Stomach (tissue), 9 donors: ENCODE results near the gene NPAT. TPM values are rescaled to one million over a fixed set of nuclear protein-coding genes. Genes with fewer than 3 reads are reported as not detected.
"Not testable (repeated sequence)": the region's sequence is repeated elsewhere in the genome, so short reads cannot be mapped to it uniquely, and the experiment has no call there.

Source experiments
- DNase-seq, 2 donors: peaks; one replicate each; pipeline versions ENCODE4 v3.0.0 to v3.0.0-alpha.2; 2013 to 2019
- H3K27ac ChIP-seq, 5 donors: fragments of 200-600 bp in 4 of 5; sonication (generic) in 4 of 5; one replicate each; pipeline ENCODE4 v1.5.1; 2013 to 2019; ENCODE audit warnings: mild to moderate bottlenecking in 1 of 5, moderate library complexity in 1 of 5
- H3K27me3 ChIP-seq, 3 donors: fragments of 200-600 bp; sonication (generic); one replicate each; pipeline ENCODE4 v1.5.1; 2017 to 2019; ENCODE audit warnings: mixed run types in 1 of 3
- H3K36me3 ChIP-seq, 4 donors: fragments of 200-600 bp; sonication (generic); 1 replicate in 3 of 4; 2 replicates in 1 of 4; pipeline ENCODE4 v1.5.1; 2016 to 2019
- H3K4me1 ChIP-seq, 4 donors: fragments of 200-600 bp; sonication (generic); one replicate each; pipeline ENCODE4 v1.5.1; 2016 to 2019
- H3K4me3 ChIP-seq, 4 donors: fragments of 200-600 bp; sonication (generic) in 3 of 4; one replicate each; pipeline ENCODE4 v1.5.1; 2016 to 2019; ENCODE audit warnings: mild to moderate bottlenecking in 1 of 4
- H3K9me3 ChIP-seq, 4 donors: fragments of 200-600 bp; sonication (generic); one replicate each; pipeline ENCODE4 v1.5.1; 2016 to 2019
- CTCF ChIP-seq, 7 experiments: fragments of 450-650 bp in 4 of 7; fragments of 200-600 bp in 3 of 7; sonication (generic) in 3 of 7; IDR thresholded peaks; one replicate each; pipeline ENCODE4 v1.5.1; 2016 to 2019; ENCODE audit warnings: antibody characterized with exemption in 7 of 7, control low read depth in 2 of 7, mild to moderate bottlenecking in 1 of 7
- EP300 ChIP-seq: sonication (generic); formaldehyde crosslinking; IDR thresholded peaks from one replicate; pipeline ENCODE4 v1.6.1; 2017; ENCODE audit warnings: antibody characterized with exemption
- POLR2A ChIP-seq, 4 donors: fragments of 450-650 bp; IDR thresholded peaks; one replicate each; pipeline ENCODE4 v1.6.1; 2016; ENCODE audit warnings: antibody characterized with exemption in 4 of 4, control low read depth in 2 of 4, mild to moderate bottlenecking in 1 of 4, moderate library complexity in 1 of 4
- POLR2AphosphoS5 ChIP-seq, 3 donors: sonication (generic); formaldehyde crosslinking; IDR thresholded peaks; one replicate each; pipeline ENCODE4 v1.6.1; 2016; ENCODE audit warnings: antibody characterized with exemption in 3 of 3
- WGBS, 5 donors: extraction: QIAGEN DNeasy Blood & Tissue Kit in 3 of 5; methylation state at CpG; one replicate each; pipeline versions ENCODE4 v1.1.5 to v1.1.7; 2013 to 2018; 5-methylcytosine and 5-hydroxymethylcytosine counted together
- intact Hi-C: fragments of 100-400 bp; cut with DNase I; formaldehyde crosslinking; loops from one replicate; pipeline ENCODE4 v1.15.1; 2023; ENCODE audit warnings: low total_unique reads
- polyA plus RNA-seq, 3 donors: library from polyadenylated mRNA; stranded (reverse); fragments of 200-250 nt; gene quantifications; one replicate each; pipeline ENCODE4 v1.2.3, GENCODE V29; 2013
- total RNA-seq, 5 donors: library from RNA; depleted of rRNA; stranded (reverse); fragments of >200 nt; gene quantifications; one replicate each; pipeline versions ENCODE4 v1.1.0 to v1.2.3, GENCODE V29; 2014 to 2016
- donor health status: healthy with polysubstance abuse.
- donor health status: Bipolar disorder and iron deficiency.
- donor health status: healthy.

Gene NPAT
- total and polyA plus RNA-seq, 8 donors = 2.1 to 36.6 (median 9.3) TPM

DNA sequence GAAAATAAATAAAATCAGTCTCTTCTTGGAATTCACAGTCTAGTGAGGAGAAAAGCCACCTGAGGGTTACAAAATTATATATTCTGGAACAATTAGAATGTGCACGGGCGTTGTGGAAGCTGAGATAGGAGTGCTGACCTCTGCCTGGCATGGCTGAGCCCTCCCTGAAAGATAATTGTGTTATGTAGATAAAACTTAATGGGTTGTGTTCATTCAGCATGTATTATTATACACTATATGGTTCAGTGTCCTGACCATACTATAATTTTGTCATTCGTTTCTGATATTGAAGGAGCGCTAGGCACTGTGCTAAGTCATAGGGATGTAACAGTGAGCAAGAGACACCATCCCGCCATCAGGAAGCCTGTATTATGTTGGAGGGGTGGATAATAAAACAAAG, 97.3 kb downstream of the NPAT start:
- no peak for DNase-seq
- WGBS, 5 donors = 71 to 82% (median 73%) methylated on average over 5 of the region's 5 CpGs
- no peaks in the 10 kb centered on the region for H3K9me3 ChIP-seq
- peaks cover 21 to 61% (median 41%) of the 10 kb centered on the region in 4 donors for H3K4me1 ChIP-seq
- H3K27me3 ChIP-seq = no peaks in the 10 kb centered on the region
- TF ChIP-seq POLR2AphosphoS5 (IDR thresholded peaks at IDR 0.05) (no peak), CTCF (IDR thresholded peaks at IDR 0.05) (no peak), EP300 (no peak), POLR2A (IDR thresholded peaks at IDR 0.05) (no peak)
- no peak overlapping the region for H3K27ac ChIP-seq
- intact Hi-C loops = no loop called here
- no peak overlapping the region for H3K4me3 ChIP-seq
- H3K36me3 ChIP-seq = peaks cover 0 to 22% (median 14%) of the 10 kb centered on the region in 4 donors

DNA sequence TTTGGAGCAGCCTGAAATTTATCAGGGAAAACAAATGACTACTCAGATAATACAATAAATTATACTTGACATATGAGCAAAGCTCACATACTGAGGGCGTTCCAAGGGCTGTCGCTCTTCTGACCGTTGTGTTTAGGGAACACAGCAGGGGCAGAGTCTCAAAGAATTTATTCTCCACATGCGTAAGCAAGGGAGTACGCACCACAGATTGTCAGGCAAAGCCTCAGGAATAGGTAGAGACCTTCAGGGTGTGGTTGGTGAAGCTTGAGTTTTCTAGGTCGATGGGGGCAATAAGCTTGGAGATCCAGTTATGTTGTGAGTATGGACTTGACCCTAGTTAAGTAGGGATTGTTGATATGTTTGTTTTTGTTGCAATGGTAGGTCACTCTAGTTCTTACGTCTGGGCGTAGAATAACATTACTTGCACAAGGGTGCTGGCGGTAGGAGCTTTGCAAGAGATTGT, 100.2 kb downstream of the NPAT start:
- 12 to 28% (median 19%) methylated on average over 9 of the region's 9 CpGs for WGBS, 5 donors
- intact Hi-C loops = no loop called here
- H3K36me3 ChIP-seq = peaks cover 0 to 7% (median 2%) of the 10 kb centered on the region in 4 donors
- no peak for TF ChIP-seq EP300
- no peak for TF ChIP-seq POLR2A (IDR thresholded peaks at IDR 0.05)
- TF ChIP-seq POLR2AphosphoS5 (IDR thresholded peaks at IDR 0.05) = peak in 2 of 3 donors; percentile 13
- H3K27me3 ChIP-seq = no peaks in the 10 kb centered on the region
- H3K9me3 ChIP-seq = no peaks in the 10 kb centered on the region
- peak overlapping the region; percentile 59 to 96 (median 92) for H3K27ac ChIP-seq
- DNase-seq = peak in 1 of 2 donors; percentile 55
- peaks cover 21 to 45% (median 41%) of the 10 kb centered on the region in 4 donors for H3K4me1 ChIP-seq
- H3K4me3 ChIP-seq = peak overlapping the region; percentile 70 to 89 (median 81)

GRCh38 chr11:108121274-108122155, 100.9 kb downstream of the NPAT start, which contains the start of gene ACAT1:
ACAT1 (plus strand) TSS chr11:108121567; CDS start chr11:108121607, 40 bp downstream.
- no peaks in the 10 kb centered on the region for H3K9me3 ChIP-seq
- peak within 1 kb of the TSS; percentile 91 to 97 (median 93) for H3K27ac ChIP-seq
- WGBS, 5 donors = 0 to 1% (median 0%) methylated on average over 42 to 73 of the region's 73 CpGs
- H3K36me3 ChIP-seq = peaks cover 0 to 7% (median 2%) of the 10 kb centered on the region in 4 donors
- no peaks in the 10 kb centered on the region for H3K27me3 ChIP-seq
- TF ChIP-seq POLR2A (IDR thresholded peaks at IDR 0.05) (peak in 2 of 4 donors; percentile 65 to 79), EP300 (no peak), POLR2AphosphoS5 (IDR thresholded peaks at IDR 0.05) (peak; percentile 72 to 97 (median 85)), CTCF (IDR thresholded peaks at IDR 0.05) (peak in 5 of 7 experiments; percentile 19 to 65 (median 29))
- peaks cover 21 to 43% (median 41%) of the 10 kb centered on the region in 4 donors for H3K4me1 ChIP-seq
- H3K4me3 ChIP-seq = peak within 1 kb of the TSS; percentile 70 to 89 (median 81)
- intact Hi-C loops = no loop called here
- DNase-seq = peak; percentile 98 to 99

DNA sequence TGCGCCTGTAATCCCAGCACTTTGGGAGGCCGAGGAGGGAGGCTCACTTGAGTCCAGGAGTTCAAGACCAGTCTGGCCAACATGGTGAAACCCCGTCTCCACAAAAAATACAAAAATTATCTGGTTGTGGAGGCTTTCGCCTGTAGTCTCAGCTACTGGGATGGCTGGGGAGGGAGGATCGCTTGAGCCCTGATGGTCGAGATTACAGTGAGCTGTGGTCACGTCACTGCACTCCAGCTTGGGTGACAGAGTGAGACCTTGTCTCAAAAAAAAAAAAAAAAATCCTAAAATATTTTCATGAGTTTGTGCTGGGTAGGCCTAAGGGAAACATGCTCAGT, 101.5 kb downstream of the NPAT start:
- H3K36me3 ChIP-seq, H3K9me3 ChIP-seq, H3K27me3 ChIP-seq, DNase-seq, intact Hi-C loops: not testable (repeated sequence)
- H3K4me3 ChIP-seq = peak overlapping the region; percentile 70 to 89 (median 81)
- WGBS, 5 donors = 53 to 66% (median 60%) methylated on average over 7 of the region's 7 CpGs
- peak overlapping the region; percentile 91 to 97 (median 93) for H3K27ac ChIP-seq
- peaks cover 21 to 47% (median 42%) of the 10 kb centered on the region in 4 donors for H3K4me1 ChIP-seq

DNA sequence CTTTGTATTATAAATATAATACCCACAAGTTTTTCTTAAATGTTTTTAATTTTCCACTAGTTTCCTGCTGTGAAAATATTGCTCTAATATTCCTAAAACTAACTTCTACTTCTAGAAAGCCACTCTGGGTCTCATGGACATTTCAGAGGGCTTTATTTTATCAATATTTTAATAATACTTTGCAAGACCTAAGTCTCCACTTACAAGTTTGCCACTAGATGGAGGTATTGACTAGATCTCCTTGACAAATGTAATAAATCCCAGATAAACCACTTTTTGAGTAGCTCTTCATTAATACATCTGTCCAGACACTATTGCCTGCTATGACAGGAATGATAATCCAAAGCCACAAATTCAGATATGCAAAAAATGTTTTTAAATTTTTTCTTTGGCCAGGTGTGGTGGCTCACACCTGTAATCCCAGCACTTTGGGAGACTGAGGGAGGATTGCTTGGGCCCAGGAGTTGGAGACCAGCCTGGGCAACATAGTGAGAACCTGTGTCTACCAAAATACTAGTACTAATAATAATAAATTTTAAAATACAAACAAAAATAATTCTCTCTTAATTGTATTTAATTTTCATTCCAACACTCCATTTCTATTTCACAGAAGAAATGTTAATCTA, 104.6 kb downstream of the NPAT start:
- Histone ChIP-seq H3K27ac (no peak overlapping the region), H3K27me3 (no peaks in the 10 kb centered on the region), H3K4me1 (peaks cover 12 to 38% (median 28%) of the 10 kb centered on the region in 4 donors), H3K9me3 (no peaks in the 10 kb centered on the region), H3K36me3 (no peaks in the 10 kb centered on the region), H3K4me3 (no peak overlapping the region)
- intact Hi-C loops = no loop called here
- TF ChIP-seq CTCF (IDR thresholded peaks at IDR 0.05) (peak in 4 of 7 experiments; percentile 20 to 62 (median 35)), EP300 (no peak), POLR2A (IDR thresholded peaks at IDR 0.05) (no peak)
- peak in 1 of 2 donors; percentile 70 for DNase-seq
